Measurements from ENCODE around the gene GPR155.

DNA sequence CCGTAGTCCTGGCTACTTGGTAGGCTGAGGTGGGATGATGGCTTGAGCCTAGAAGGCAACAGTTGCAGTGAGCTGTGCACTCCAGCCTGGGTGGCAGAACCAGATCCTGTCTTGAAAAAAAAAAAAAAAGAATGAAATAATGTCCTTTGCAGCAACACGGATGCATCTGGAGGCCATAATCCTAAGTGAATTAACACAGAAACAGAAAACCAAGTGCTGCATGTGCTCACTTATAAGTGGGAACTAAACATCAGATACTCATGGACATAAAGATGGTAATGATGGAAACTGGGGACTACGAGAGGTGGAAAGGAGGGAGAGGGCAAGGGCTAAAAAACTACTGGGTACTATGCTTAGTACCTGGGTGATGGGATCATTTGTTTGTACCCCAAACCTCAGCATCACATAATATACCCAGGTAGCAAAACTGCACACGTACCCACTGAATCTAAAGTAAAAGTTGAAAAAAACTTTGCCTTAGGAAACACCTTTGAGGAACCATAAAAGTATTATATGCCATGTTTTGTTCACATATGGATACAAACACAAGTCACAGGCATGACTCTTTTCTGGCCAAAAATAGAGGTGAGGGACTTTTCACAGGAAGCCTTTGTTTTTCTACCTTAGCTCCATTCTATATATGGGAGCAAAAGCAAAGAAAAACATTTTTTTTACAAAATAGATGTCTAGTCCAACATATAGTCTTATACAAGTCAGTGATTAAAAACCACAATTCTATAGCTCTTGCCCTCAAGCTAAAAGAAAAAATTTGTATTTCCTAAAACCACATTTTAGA, 36.6 kb downstream of the GPR155 start:
- TF ChIP-seq, protein P1, sequence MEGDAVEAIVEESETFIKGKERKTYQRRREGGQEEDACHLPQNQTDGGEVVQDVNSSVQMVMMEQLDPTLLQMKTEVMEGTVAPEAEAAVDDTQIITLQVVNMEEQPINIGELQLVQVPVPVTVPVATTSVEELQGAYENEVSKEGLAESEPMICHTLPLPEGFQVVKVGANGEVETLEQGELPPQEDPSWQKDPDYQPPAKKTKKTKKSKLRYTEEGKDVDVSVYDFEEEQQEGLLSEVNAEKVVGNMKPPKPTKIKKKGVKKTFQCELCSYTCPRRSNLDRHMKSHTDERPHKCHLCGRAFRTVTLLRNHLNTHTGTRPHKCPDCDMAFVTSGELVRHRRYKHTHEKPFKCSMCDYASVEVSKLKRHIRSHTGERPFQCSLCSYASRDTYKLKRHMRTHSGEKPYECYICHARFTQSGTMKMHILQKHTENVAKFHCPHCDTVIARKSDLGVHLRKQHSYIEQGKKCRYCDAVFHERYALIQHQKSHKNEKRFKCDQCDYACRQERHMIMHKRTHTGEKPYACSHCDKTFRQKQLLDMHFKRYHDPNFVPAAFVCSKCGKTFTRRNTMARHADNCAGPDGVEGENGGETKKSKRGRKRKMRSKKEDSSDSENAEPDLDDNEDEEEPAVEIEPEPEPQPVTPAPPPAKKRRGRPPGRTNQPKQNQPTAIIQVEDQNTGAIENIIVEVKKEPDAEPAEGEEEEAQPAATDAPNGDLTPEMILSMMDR (IDR thresholded peaks at IDR 0.05): no peak
- no peak for TF ChIP-seq POLR2A (IDR thresholded peaks at IDR 0.05)
- no peak for TF ChIP-seq POLR2AphosphoS5 (IDR thresholded peaks at IDR 0.05)

All from transverse colon (tissue), 4 donors.